Measurements from ENCODE around the gene RHOD. TPM values are rescaled to one million over a fixed set of nuclear protein-coding genes. Genes with fewer than 3 reads are reported as not detected.

RHOD gene
- total and polyA plus RNA-seq, 2 donors (not counting 3 experiments of a cell fraction or from before 2014, with no cell fraction given) = 10.6 to 17.9 TPM

GRCh38 chr11:67054836-67055523, 1.7 kb upstream of the RHOD start:
- Histone ChIP-seq H3K4me2 (ENCODE audit: insufficient read depth, low read length) (no peak overlapping the region), H3K4me1 (ENCODE audit: control insufficient read depth, extremely low read depth, insufficient read depth, low read length) (peaks cover 23% of the 10 kb centered on the region), H3K4me3 (replicated peaks in 1 of 3; ENCODE audit: insufficient read depth in 1 of 3, low read depth in 1 of 3, low read length in 3 of 3) (no peak overlapping the region), H3K27ac (ENCODE audit: insufficient read depth, low read depth, low read length) (no peak overlapping the region), H3K79me2 (ENCODE audit: control insufficient read depth, insufficient read depth, low read length) (no peaks in the 10 kb centered on the region), H2AFZ (ENCODE audit: low read depth, low read length) (no peak overlapping the region), H3K36me3 (ENCODE audit: control insufficient read depth in 2 of 2, extremely low read depth in 1 of 2, insufficient read depth in 2 of 2, low read length in 2 of 2) (no peaks in the 10 kb centered on the region), H3K9me1 (replicated peaks; ENCODE audit: control insufficient read depth, extremely low read depth, insufficient read depth, low read length) (no peaks in the 10 kb centered on the region), H3K27me3 (ENCODE audit: control insufficient read depth in 2 of 2, insufficient read depth in 2 of 2, low read length in 2 of 2) (peaks cover 0 to 3% of the 10 kb centered on the region in 2 experiments), H3K9ac (replicated peaks; ENCODE audit: extremely low read depth, insufficient read depth, low read length) (no peak overlapping the region), H4K20me1 (replicated peaks; ENCODE audit: control insufficient read depth, extremely low read depth, insufficient read depth, low read length) (no peaks in the 10 kb centered on the region), H3K9me3 (replicated peaks; ENCODE audit: control insufficient read depth, insufficient read depth, low read length) (no peaks in the 10 kb centered on the region)
- ChIA-PET CTCF (interaction anchor here (0.7 to 7.5 kb wide), 15 partner anchors 10 to 666 kb away, joined by 3 to 129 read pairs (median 4); no protein-coding TSS in a partner anchor), POLR2A (interaction anchor here (0.6 kb wide), 1 partner anchor 212 kb away, joined by 3 read pairs; no protein-coding TSS in a partner anchor)
- no TSS peak for BruUV-seq (replicated peaks)
- peak; percentile 69 for FAIRE-seq
- DNase-seq (ENCODE audit: low read depth, low spot score) = peak; percentile 65
- TF ChIP-seq MYC (IDR thresholded peaks at IDR 0.05; ENCODE audit: low read depth, low read length) (peak; percentile 26), FOS (IDR thresholded peaks at IDR 0.05; ENCODE audit: borderline replicate concordance, insufficient read depth, low read length) (peak; percentile 36), POLR2A (IDR thresholded peaks at IDR 0.05; ENCODE audit: low read depth, low read length) (no peak), CTCF (IDR thresholded peaks at IDR 0.05; ENCODE audit: extremely low read depth in 1 of 2, insufficient read depth in 1 of 2, low read depth in 1 of 2, low read length in 2 of 2) (no peak), JUN (IDR thresholded peaks at IDR 0.05; ENCODE audit: borderline replicate concordance, insufficient read depth, insufficient read length, low read depth) (no peak), GATA2 (IDR thresholded peaks at IDR 0.05; ENCODE audit: insufficient read depth, insufficient read length, low read depth, low read length) (peak; percentile 85), EZH2 (IDR thresholded peaks at IDR 0.05; ENCODE audit: borderline replicate concordance, low read depth, low read length, severe bottlenecking) (no peak), MAX (IDR thresholded peaks at IDR 0.05; ENCODE audit: insufficient read depth, insufficient read length) (peak; percentile 53), POLR2AphosphoS5 (IDR thresholded peaks at IDR 0.05; ENCODE audit: insufficient read depth, low read depth, low read length) (peak; percentile 32)
- intact Hi-C loops (cut with micrococcal nuclease) (loop anchor here (1.0 kb wide), 1 partner anchor 16 kb away; no protein-coding TSS in a partner anchor), dilution Hi-C loops (cut with MboI; ENCODE audit: extremely low pct_ligation_motif_present, low sequenced_read_pairs) (no loop called here)
